ENCODE data around the gene SULT1A1. TPM values are rescaled to one million over a fixed set of nuclear protein-coding genes. Genes with fewer than 3 reads are reported as not detected.
A peak's percentile ranks its signal among the peaks of the same experiment; 100 is the strongest.
"Not testable (repeated sequence)": the region's sequence is repeated elsewhere in the genome, so short reads cannot be mapped to it uniquely, and the experiment has no call there.

The SULT1A1 gene
- polyA plus RNA-seq, 4 donors, result 17.9 to 26.6 (median 24.4) TPM

GRCh38 chr16:28592511-28592910 is 17.3 kb downstream of the SULT1A1 start:
- no peak for DNase-seq (ENCODE audit: low read depth in 4 of 4, low spot score in 3 of 4)

- no peak for DNase-seq (ENCODE audit: low read depth in 4 of 4, low spot score in 3 of 4)
Measured at GRCh38 chr16:28591355-28591754, 18.5 kb downstream of the SULT1A1 start.

GRCh38 chr16:28590384-28591340 is 19.2 kb downstream of the SULT1A1 start:
- no peak for DNase-seq (ENCODE audit: low read depth in 4 of 4, low spot score in 3 of 4)

- DNase-seq (ENCODE audit: low read depth in 4 of 4, low spot score in 3 of 4), result no peak
Measured at GRCh38 chr16:28589930-28590329, 19.9 kb downstream of the SULT1A1 start.

GRCh38 chr16:28589069-28589468 is 20.8 kb downstream of the SULT1A1 start:
- no peak for DNase-seq (ENCODE audit: low read depth in 4 of 4, low spot score in 3 of 4)

- no peak for DNase-seq (ENCODE audit: low read depth in 4 of 4, low spot score in 3 of 4)
Measured at GRCh38 chr16:28587386-28587785, 22.5 kb downstream of the SULT1A1 start.

- DNase-seq (ENCODE audit: low read depth in 4 of 4, low spot score in 3 of 4), result no peak
Measured at GRCh38 chr16:28586466-28586865, 23.4 kb downstream of the SULT1A1 start.

- no peak for DNase-seq (ENCODE audit: low read depth in 4 of 4, low spot score in 3 of 4)
Measured at GRCh38 chr16:28585674-28586073, 24.2 kb downstream of the SULT1A1 start.

- DNase-seq (ENCODE audit: low read depth in 4 of 4, low spot score in 3 of 4), result no peak
Measured at GRCh38 chr16:28580726-28581315, 29.0 kb downstream of the SULT1A1 start.

GRCh38 chr16:28575446-28576109 is 34.3 kb downstream of the SULT1A1 start:
- DNase-seq (ENCODE audit: low read depth in 4 of 4, low spot score in 3 of 4), result no peak

- no peak for DNase-seq (ENCODE audit: low read depth in 4 of 4, low spot score in 3 of 4)
Measured at GRCh38 chr16:28574925-28575324, 34.9 kb downstream of the SULT1A1 start.

- DNase-seq (ENCODE audit: low read depth in 4 of 4, low spot score in 3 of 4), result no peak
Measured at GRCh38 chr16:28573738-28574718, 35.8 kb downstream of the SULT1A1 start.

- DNase-seq (ENCODE audit: low read depth in 4 of 4, low spot score in 3 of 4), result peak in 3 of 4 donors; percentile 59 to 70 (median 62)
Measured at GRCh38 chr16:28572696-28573510, 36.9 kb downstream of the SULT1A1 start.

GRCh38 chr16:28569968-28570752 is 39.7 kb downstream of the SULT1A1 start:
- no peak for DNase-seq (ENCODE audit: low read depth in 4 of 4, low spot score in 3 of 4)

- DNase-seq (ENCODE audit: low read depth in 4 of 4, low spot score in 3 of 4), result no peak
Measured at GRCh38 chr16:28569021-28569420, 40.8 kb downstream of the SULT1A1 start.

- DNase-seq (ENCODE audit: low read depth in 4 of 4, low spot score in 3 of 4), result no peak
Measured at GRCh38 chr16:28567292-28567691, 42.6 kb downstream of the SULT1A1 start.

- DNase-seq (ENCODE audit: low read depth in 4 of 4, low spot score in 3 of 4), result not testable (repeated sequence)
Measured at GRCh38 chr16:28566233-28566925, 43.5 kb downstream of the SULT1A1 start.

GRCh38 chr16:28563218-28563617 is 46.6 kb downstream of the SULT1A1 start:
- DNase-seq (ENCODE audit: low read depth in 4 of 4, low spot score in 3 of 4), result no peak

Measured in left renal pelvis (tissue), 4 donors.